Osteocyte (in vitro differentiated cells): ENCODE results near the gene LRRFIP2. TPM values are rescaled to one million over a fixed set of nuclear protein-coding genes. Genes with fewer than 3 reads are reported as not detected.

ENCODE experiments used
- DNase-seq: peaks from one replicate; pipeline ENCODE4 v3.0.0; 2021; ENCODE audit warnings: mixed read lengths; ENCODE audit not compliant: unreplicated experiment; ENCODE audit errors: extremely low spot score
- H3K27ac Mint-ChIP-seq: one replicate; pipeline ENCODE4 v1.8.0; 2021; ENCODE audit warnings: mild to moderate bottlenecking, mixed read lengths; ENCODE audit not compliant: unreplicated experiment
- H3K27me3 Mint-ChIP-seq: one replicate; pipeline ENCODE4 v1.8.0; 2021; ENCODE audit warnings: mixed read lengths; ENCODE audit not compliant: unreplicated experiment
- H3K36me3 Mint-ChIP-seq: one replicate; pipeline ENCODE4 v1.8.0; 2021; ENCODE audit warnings: mixed read lengths; ENCODE audit not compliant: unreplicated experiment
- H3K4me1 Mint-ChIP-seq: one replicate; pipeline ENCODE4 v1.8.0; 2021; ENCODE audit warnings: mixed read lengths; ENCODE audit not compliant: unreplicated experiment
- H3K4me3 Mint-ChIP-seq: one replicate; pipeline ENCODE4 v1.8.0; 2021; ENCODE audit warnings: mild to moderate bottlenecking, moderate library complexity, mixed read lengths; ENCODE audit not compliant: unreplicated experiment
- H3K9me3 Mint-ChIP-seq: one replicate; pipeline ENCODE4 v1.8.0; 2021; ENCODE audit warnings: mixed read lengths; ENCODE audit not compliant: unreplicated experiment
- CTCF ChIP-seq: fragments of 200-600 bp; sonication (generic); IDR thresholded peaks from 2 replicates; pipeline ENCODE4 v1.5.0; 2021; ENCODE audit warnings: antibody characterized with exemption, mild to moderate bottlenecking, moderate library complexity
- total RNA-seq: library from RNA; stranded (reverse); gene quantifications from 2 replicates; pipeline ENCODE4 v1.2.1, GENCODE V29; 2021

Gene LRRFIP2
- total RNA-seq, 1 donor from 2014 or later: 43.2 TPM

GRCh38 chr3:37026851-37027250 lies 147.5 kb downstream of the LRRFIP2 start:
- Mint-ChIP-seq H3K27me3 (no peaks in the 10 kb centered on the region), H3K4me3 (no peak overlapping the region), H3K9me3 (peaks cover 6% of the 10 kb centered on the region), H3K27ac (no peak overlapping the region), H3K36me3 (peaks cover 48% of the 10 kb centered on the region), H3K4me1 (peaks cover 5% of the 10 kb centered on the region)
- DNase-seq: no peak
- TF ChIP-seq CTCF: no peak

GRCh38 chr3:37025561-37026335 lies 148.6 kb downstream of the LRRFIP2 start:
- Mint-ChIP-seq H3K27ac (no peak overlapping the region), H3K4me3 (no peak overlapping the region), H3K36me3 (peaks cover 52% of the 10 kb centered on the region), H3K27me3 (no peaks in the 10 kb centered on the region), H3K4me1 (peaks cover 5% of the 10 kb centered on the region), H3K9me3 (peaks cover 6% of the 10 kb centered on the region)
- TF ChIP-seq CTCF: no peak
- DNase-seq: no peak

GRCh38 chr3:37024820-37025405 lies 149.5 kb downstream of the LRRFIP2 start:
- TF ChIP-seq CTCF: no peak
- H3K4me3 Mint-ChIP-seq: no peak overlapping the region
- no peaks in the 10 kb centered on the region for H3K27me3 Mint-ChIP-seq
- no peak overlapping the region for H3K27ac Mint-ChIP-seq
- H3K4me1 Mint-ChIP-seq: no peaks in the 10 kb centered on the region
- no peak for DNase-seq
- H3K36me3 Mint-ChIP-seq: peaks cover 56% of the 10 kb centered on the region
- peaks cover 6% of the 10 kb centered on the region for H3K9me3 Mint-ChIP-seq

- H3K36me3 Mint-ChIP-seq: peaks cover 57% of the 10 kb centered on the region
- H3K27ac Mint-ChIP-seq: no peak overlapping the region
These were observed 150.3 kb downstream of the LRRFIP2 start for GRCh38 chr3:37024092-37024491.

More at GRCh38 chr3:37024092-37024491, 150.3 kb downstream of the LRRFIP2 start:
- Mint-ChIP-seq H3K27me3 (no peaks in the 10 kb centered on the region), H3K4me1 (no peaks in the 10 kb centered on the region), H3K4me3 (no peak overlapping the region), H3K9me3 (peaks cover 6% of the 10 kb centered on the region)
- peak; percentile 46 for TF ChIP-seq CTCF
- no peak for DNase-seq
